ENCODE results near the gene PXMP2.

The PXMP2 gene

GRCh38 chr12:132727091-132727794, 39.9 kb downstream of the PXMP2 start:
- no peak overlapping the region for H3K27ac ChIP-seq
- TF ChIP-seq CTCF (conservative IDR thresholded peaks at IDR 0.05) (no peak), ZFX (IDR thresholded peaks at IDR 0.05) (no peak)

- no peak for TF ChIP-seq ZFX (IDR thresholded peaks at IDR 0.05)
- no peak overlapping the region for H3K27ac ChIP-seq
Measured at GRCh38 chr12:132728502-132728901, 41.1 kb downstream of the PXMP2 start.

DNA sequence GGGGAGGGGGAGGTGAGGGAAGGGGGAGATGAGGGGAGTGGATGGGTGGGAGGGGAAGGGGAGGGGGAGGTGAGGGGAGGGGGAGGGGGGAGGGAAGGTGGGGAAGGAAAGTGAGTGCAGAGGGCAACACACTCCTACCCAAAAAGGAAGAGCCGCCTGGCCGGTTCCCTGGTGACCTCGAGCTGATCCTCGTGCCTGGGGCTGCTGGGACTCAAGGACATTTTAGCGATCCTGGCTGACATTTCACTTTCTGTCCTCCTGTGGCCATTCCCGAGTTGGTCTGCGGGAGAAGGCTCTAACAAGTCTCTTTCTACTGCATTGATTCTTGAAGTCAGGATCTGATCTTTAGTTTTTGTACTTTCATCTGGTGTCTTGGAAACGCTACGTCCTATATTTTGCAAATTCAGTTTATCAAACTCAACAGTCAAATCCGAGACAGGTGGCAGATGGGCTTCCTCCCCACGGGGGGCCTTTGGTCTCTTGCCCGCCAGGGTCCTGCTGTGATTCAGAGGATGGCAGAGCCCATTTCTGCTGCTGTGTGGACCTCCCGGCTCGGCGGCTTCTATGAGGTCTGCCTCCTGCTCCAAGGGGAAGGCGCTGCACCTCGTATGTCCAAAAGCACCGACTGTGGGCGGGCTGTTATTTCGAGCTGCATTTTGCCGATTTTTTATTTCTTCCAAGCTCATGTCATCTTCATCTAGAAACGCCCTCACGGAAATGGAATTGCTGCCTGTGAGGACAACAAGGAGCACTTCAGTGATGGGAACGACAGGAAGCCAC, 42.3 kb downstream of the PXMP2 start:
- no peak overlapping the region for H3K27ac ChIP-seq
- no peak for TF ChIP-seq CTCF (conservative IDR thresholded peaks at IDR 0.05)
- no peak for TF ChIP-seq ZFX (IDR thresholded peaks at IDR 0.05)

DNA sequence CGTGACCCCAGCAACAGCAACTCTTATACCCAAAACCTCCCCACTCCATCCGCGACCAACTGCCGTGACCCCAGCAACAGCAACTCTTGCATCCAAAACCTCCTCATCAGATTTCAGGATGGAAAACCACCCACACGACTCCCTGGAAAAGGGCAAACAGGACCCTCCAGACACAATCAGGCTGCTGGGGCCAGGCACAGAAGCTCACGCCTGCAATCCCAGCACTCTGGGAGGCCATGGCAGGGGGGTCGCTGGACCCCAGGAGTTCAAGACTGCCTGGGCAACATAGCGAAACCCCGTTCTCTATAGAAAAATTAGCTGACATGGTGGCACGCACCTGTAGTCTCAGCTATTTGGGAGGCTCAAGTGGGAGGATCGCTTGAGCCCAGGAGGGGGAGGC, 43.0 kb downstream of the PXMP2 start:
- no peak overlapping the region for H3K27ac ChIP-seq
- TF ChIP-seq CTCF (conservative IDR thresholded peaks at IDR 0.05) (no peak), ZFX (IDR thresholded peaks at IDR 0.05) (no peak)

GRCh38 chr12:132731574-132731973, 44.2 kb downstream of the PXMP2 start:
- no peak overlapping the region for H3K27ac ChIP-seq
- TF ChIP-seq ZFX (IDR thresholded peaks at IDR 0.05) (no peak), CTCF (conservative IDR thresholded peaks at IDR 0.05) (no peak)

DNA sequence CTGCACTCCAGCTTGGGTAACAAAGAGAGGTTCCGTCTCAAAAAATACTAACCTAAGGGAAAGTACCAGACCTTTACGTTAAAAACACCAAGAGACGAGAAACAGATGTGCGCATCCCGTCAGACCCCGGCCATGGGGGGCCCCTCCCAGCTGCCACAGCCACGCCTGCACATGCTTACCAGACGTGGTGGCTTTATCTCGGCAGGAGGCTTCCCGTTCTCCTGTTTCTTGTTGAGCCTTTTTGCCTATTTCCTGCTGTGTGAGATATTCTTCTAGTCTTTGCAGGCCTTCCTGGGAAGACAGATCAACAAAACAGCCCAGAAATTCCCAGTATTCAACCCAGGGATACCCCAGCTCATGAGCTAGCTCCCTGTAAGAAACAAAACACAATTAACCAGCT, 46.8 kb downstream of the PXMP2 start:
- TF ChIP-seq CTCF (conservative IDR thresholded peaks at IDR 0.05) (no peak), ZFX (IDR thresholded peaks at IDR 0.05) (no peak)
- no peak overlapping the region for H3K27ac ChIP-seq

DNA sequence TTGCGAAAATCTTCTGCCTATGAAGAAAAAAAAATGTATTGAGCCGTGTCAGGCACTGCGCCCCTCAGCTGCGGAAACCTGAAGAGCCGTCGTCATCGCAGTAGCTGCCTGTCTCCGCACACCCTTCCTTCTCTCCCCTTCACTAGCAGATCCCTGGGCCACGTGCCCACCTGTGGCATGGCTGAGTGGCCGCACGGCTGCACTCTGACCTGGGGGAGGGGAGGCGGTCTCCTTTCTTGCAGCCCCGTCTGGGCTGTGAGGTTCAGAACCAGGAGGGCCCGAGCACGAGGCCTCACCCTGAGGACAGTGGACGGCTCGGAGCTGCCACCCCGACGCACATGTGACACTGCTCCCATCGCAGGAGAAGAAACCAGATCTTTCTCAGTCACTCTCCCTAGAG, 48.1 kb downstream of the PXMP2 start:
- TF ChIP-seq CTCF (conservative IDR thresholded peaks at IDR 0.05) (no peak), ZFX (IDR thresholded peaks at IDR 0.05) (no peak)

More for the DNA sequence above, 48.1 kb downstream of the PXMP2 start:
- H3K27ac ChIP-seq: no peak overlapping the region
